ES-I3 (cell line): ENCODE results near the gene COX19.

Source experiments
- H3K36me3 ChIP-seq: 2 replicates; pipeline ENCODE4 v1.6.1; 2013; ENCODE audit warnings: mild to moderate bottlenecking, low read length, control low read depth, moderate library complexity; ENCODE audit not compliant: insufficient read depth
- H3K4me1 ChIP-seq: 2 replicates; pipeline ENCODE4 v1.6.1; 2013; ENCODE audit warnings: mild to moderate bottlenecking, control low read depth, low read length; ENCODE audit not compliant: insufficient read depth
- H3K9ac ChIP-seq: 2 replicates; pipeline ENCODE4 v1.6.1; 2013; ENCODE audit warnings: low read depth, mild to moderate bottlenecking, low read length, moderate library complexity
- H3K9me3 ChIP-seq: 2 replicates; pipeline ENCODE4 v1.6.1; 2013; ENCODE audit warnings: mild to moderate bottlenecking, low read length, moderate library complexity; ENCODE audit not compliant: control insufficient read depth, insufficient read depth

The COX19 gene

DNA sequence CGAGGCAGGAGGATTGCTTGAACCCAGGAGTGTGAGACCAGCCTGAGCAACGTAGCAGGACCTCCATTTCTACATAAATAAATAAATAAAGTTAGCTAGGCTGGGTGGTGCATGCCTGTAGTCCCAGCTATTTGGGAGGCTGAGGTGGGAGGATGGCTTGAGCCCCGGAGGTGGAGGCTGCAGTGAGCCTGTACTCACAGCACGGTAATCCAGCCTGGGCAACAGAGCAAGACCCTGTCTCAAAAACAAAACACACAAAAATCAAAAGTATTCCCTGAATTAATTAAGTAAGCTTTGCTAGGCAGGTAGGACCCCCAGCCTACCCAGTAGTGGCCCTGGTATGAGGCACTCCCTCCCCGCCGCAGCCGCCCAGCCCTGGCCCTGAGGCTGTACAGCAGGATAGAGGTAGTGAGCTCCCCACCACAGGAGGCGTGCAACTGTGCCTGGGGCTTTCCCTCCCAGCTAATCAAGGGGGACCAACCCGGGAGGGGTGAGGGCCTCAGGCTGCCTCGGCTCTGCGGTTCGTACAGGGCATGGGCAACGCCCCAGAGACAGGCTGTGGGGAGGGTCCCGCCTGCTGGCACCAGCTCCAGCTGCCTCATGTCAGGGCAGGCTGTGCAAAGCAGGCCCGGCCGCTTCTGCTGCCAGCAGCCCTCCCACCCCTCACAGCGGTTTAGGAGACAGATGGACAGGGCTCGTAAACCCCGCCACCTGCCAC lies 6.6 kb upstream of the COX19 start:
- Histone ChIP-seq H3K9me3 (no peaks in the 10 kb centered on the region), H3K4me1 (no peaks in the 10 kb centered on the region; the same call in 1 of the 2 replicates), H3K9ac (no peak overlapping the region), H3K36me3 (no peaks in the 10 kb centered on the region)

DNA sequence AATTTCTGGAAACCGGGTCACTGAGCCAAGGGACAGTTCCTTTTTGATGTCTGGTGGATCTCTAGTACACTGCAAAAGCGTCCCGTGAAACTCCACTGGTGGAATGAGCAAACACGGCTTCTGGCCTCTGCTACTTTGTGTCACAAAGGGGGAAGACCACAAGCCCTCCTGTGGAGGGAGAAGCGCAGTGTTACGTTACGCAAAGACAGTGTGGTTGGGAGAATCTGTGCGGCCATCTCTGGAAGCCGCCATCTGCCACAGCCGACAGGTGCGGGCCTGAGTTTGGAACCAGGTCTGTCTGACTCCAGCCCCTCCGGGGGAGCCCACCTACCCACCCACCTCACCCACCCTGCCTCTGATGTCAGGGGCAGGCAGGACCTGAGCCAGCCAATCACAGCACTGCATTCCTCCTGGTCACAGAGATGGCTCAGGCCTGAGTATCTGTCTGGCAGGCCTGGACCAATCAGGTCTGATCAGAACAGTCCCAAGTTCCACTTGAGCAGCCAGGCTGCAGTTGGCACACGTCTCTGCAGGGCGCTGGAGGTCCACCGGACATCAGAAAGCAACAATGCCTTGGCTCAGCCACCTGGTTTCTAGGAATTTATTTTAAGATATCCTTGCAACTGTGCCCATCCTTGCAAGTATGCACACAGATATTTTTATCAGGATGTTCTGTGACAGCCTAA lies 4.7 kb upstream of the COX19 start:
- H3K9me3 ChIP-seq, result no peaks in the 10 kb centered on the region
- no peak overlapping the region for H3K9ac ChIP-seq
- peaks cover 3% of the 10 kb centered on the region; the same call in 1 of the 2 replicates for H3K4me1 ChIP-seq
- H3K36me3 ChIP-seq, result no peaks in the 10 kb centered on the region

DNA sequence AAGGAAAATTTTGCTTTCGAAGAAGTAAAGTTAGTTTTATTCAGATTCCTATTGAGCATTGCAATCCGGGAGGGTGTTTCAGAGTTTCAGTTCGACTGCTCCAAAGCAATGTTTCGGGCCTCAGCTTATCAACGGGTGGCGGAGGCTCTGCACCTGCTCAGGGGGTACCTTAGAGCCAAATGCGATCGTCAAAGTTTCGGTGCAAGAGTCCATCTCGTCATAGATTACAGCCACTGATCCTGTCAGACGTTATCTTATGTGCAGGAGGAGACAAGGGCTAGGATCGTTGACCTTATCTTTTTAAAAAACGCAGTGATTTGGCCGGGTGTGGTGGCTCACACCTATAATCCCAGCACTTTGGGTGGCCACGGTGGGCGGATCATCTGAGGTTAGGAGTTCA lies 3.8 kb upstream of the COX19 start:
- Histone ChIP-seq H3K9me3 (no peaks in the 10 kb centered on the region), H3K4me1 (peaks cover 3% of the 10 kb centered on the region; the same call in 1 of the 2 replicates)

DNA sequence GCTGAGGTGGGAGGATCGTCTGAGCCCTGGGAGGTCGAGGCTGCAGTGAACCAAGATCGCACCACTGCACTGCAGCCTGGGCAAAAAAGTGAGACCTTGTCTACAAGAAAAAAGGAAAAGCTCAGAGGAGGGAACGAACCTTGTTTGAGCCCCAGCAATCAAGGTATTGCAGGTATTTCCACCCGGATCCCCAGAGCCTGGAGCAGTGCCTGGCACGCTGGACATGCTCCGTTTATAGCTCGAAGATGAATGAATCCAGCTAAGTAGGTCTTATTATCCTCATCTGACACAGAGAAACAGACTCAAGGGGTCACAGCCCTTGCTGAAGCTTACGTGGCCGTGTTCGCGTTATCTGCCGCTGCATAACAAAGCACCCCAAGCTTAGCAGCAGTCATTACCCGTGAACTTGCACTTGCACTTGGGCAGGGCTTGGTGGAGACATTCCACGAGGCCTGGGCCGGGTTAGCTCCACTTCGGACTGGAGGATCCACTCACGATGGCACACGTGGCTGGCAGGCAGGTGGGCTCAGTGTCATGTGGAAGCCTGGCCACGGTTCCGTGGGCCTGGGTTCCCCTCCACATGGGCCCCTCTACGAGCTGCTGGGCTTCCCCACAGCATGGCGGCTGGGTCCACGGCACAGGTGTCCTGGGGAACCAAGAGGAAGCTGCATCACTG lies 3.2 kb upstream of the COX19 start:
- Histone ChIP-seq H3K36me3 (no peaks in the 10 kb centered on the region), H3K4me1 (peaks cover 3% of the 10 kb centered on the region; the same call in 1 of the 2 replicates), H3K9me3 (no peaks in the 10 kb centered on the region), H3K9ac (no peak overlapping the region)

More for the DNA sequence above, 3.8 kb upstream of the COX19 start:
- H3K36me3 ChIP-seq, result no peaks in the 10 kb centered on the region
- H3K9ac ChIP-seq, result no peak overlapping the region

DNA sequence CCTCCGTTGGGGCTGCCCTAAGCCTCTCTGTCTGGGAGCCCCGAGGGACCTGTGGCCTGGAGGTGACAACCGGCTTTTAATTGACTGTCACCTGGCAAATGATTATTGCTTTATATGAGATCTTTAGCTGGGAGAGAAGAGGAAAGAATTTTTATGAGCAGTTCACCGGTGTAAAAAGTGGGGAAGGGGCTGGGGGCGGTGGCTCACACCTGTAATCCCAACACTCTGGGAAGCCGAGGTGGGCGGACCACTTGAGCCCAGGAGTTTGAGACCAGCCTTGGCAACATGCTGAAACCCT lies 2.6 kb upstream of the COX19 start:
- Histone ChIP-seq H3K4me1 (peaks cover 3% of the 10 kb centered on the region; the same call in 1 of the 2 replicates), H3K36me3 (peaks cover 2% of the 10 kb centered on the region; the same call in 1 of the 2 replicates), H3K9me3 (no peaks in the 10 kb centered on the region), H3K9ac (no peak overlapping the region)

DNA sequence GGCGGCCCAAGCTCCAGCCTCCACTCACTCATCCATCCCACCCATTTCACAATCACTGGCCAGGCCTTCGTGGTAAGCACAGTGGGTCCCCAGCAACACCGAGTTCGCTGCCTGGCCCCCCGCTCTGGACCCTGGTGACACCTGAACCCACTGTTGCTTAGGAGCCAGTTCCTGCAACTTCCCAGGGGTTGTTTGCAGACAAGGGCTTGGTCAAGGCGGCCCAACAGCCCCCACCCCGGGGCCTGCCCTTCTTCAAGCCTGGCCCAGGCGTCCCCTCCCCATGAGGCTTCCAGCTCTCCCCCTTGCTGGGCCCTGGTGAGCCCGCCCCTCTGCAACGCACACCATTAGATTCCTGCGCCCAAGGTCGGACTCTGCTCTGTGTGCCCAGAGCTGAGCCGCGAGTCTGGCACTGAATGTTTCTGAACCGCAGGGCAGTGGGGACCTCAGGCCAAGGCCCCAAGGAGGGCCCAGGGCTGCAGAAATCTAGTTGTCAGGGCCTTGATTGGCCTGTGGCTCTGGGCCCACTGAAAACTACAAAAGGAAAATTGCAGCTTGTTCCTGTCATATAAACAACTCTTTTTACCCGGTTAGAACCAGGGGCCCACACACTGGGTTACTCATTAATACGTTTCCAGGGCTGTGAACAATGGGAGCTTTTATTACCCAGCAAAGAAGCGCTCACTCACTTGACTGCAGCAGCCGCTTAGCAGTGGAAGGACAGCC lies 2.1 kb upstream of the COX19 start:
- Histone ChIP-seq H3K4me1 (peaks cover 3% of the 10 kb centered on the region; the same call in 1 of the 2 replicates), H3K9ac (no peak overlapping the region), H3K9me3 (no peaks in the 10 kb centered on the region), H3K36me3 (peaks cover 6% of the 10 kb centered on the region)

DNA sequence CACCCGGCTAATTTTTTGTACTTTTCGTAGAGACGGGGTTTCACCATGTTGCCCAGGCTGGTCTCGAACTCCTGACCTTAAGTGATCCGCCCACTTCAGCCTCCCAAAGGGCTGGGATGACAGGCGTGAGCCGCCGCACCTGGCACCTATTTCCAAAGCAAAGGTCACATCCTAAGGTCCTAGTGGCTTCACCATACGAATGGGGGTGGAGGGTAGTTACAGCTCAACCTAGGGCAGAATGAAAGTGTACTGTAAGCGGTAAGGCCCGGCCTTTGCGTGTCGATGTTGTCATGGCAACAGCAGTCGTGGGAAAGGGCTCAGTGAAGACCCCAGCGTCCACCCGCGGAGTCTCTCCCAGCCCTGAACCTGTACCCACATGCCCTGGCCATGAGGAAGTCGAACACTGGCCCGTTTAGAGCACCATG lies 1.6 kb upstream of the COX19 start:
- Histone ChIP-seq H3K9ac (no peak overlapping the region), H3K4me1 (peaks cover 3% of the 10 kb centered on the region; the same call in 1 of the 2 replicates), H3K9me3 (no peaks in the 10 kb centered on the region)

DNA sequence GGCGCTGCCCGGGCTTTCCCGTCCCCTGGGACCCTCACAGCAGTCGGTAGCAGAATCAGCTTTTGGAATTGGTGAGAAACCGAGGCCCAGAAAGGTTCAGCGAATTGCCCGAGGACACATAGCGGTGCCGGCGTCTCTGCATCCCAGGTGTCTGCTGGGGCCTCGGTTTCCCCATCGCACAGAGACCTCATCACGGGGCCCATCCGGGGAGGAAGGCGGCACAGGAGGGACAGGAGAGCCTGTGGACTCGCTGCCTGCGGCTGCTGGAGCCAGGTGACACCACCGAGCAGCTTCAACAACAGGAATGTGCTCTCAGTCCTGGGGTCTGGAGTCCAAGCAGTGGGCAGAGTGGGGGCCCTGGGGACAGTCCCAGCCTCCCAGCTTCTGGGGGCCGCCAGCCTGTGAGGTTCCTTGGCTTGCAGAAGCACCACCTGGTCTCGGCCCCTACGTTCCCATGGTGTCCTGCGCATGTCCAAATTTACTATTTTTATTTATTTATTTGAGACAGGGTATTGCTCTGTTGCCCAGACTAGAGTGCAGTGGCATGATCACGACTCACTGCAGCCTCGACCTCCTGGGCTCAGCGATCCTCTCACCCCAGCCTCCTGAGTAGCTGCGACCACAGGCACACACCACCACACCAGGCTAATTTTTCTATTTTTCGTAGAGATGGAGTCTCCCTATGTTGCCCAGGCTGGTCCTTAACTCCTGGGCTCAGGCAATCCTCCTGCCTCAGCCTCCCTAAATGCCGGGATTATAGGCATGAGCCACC lies 539 bp upstream of the COX19 start:
- peak overlapping the region; percentile 70; the same call in 1 of the 2 replicates for H3K9ac ChIP-seq
- peaks cover 11% of the 10 kb centered on the region for H3K36me3 ChIP-seq
- H3K4me1 ChIP-seq, result peaks cover 3% of the 10 kb centered on the region; the same call in 1 of the 2 replicates
- no peaks in the 10 kb centered on the region for H3K9me3 ChIP-seq

More for the DNA sequence above, 1.6 kb upstream of the COX19 start:
- peaks cover 10% of the 10 kb centered on the region for H3K36me3 ChIP-seq

DNA sequence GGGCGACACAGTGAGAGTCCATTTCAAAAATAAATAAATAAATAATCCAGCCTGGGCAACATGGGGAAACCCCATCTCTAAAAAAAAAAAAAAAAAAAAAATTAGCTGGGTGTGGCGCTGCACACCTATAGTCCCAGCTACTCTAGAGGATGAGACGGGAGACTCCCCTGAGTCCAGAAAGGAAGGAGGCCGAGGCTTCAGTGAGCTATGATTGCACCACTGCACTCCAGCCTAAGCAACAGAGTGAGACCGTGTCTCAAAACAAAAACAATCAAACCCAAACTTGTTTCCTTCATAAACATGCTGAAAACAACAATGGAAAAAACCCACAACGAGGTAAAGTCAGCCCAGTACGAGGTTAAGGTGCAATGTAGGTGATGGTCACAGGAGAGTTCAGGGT lies 1.2 kb downstream of the COX19 start:
- Histone ChIP-seq H3K9me3 (no peaks in the 10 kb centered on the region), H3K4me1 (peaks cover 3% of the 10 kb centered on the region; the same call in 1 of the 2 replicates), H3K36me3 (peaks cover 11% of the 10 kb centered on the region), H3K9ac (peak overlapping the region; percentile 95)

DNA sequence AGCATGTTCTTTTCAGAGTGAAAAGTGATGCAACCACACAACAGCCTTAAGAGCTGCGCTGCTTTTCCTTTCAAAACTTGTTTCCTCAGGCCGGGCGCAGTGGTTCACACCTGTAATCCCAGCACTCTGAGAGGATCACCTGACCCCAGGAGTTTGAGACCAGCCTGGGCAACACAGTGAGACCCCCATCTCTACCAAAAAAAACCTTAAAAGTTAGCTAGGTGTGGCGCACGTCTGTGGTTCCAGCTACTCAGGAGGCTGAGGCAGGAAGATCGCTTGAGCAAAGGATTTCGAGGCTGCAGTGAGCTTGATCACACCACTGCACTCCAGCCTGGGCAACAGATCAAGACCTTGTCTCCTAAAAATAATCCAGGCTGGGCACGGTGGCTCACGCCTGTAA lies 2.0 kb downstream of the COX19 start:
- Histone ChIP-seq H3K9me3 (no peaks in the 10 kb centered on the region), H3K9ac (no peak overlapping the region), H3K4me1 (peaks cover 3% of the 10 kb centered on the region; the same call in 1 of the 2 replicates), H3K36me3 (peaks cover 16% of the 10 kb centered on the region)

DNA sequence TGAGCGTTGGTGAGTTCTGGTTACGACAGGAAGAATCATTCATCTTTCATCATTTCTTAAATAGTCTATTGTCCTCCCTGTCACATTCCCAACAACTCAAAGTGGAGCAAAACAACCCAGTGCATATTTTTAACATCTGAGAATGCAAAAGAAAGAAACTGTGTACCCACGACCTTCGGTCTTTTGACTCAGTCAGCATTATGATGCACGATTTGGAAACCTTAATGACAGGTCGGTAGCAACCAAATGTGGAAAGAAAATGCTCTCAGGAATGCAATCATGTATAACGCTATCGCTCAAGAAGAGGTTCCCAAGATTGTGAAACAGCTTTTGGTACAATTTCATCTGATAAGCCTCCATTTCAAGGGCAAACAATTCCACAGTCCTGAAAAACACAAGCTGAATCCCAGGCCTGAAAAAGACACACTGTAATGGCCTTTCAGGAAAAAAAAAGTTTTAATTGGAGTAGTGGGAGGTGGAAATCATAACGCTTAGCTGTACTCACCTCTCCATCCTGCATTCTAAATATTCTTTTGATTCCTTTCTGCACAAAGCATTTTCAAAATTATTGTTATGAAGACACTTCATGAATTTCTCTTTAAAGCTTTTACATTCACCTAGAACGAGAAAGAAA lies 2.6 kb downstream of the COX19 start:
- H3K9ac ChIP-seq, result no peak overlapping the region
- H3K36me3 ChIP-seq, result peaks cover 18% of the 10 kb centered on the region
- no peaks in the 10 kb centered on the region for H3K9me3 ChIP-seq
- peaks cover 3% of the 10 kb centered on the region; the same call in 1 of the 2 replicates for H3K4me1 ChIP-seq

DNA sequence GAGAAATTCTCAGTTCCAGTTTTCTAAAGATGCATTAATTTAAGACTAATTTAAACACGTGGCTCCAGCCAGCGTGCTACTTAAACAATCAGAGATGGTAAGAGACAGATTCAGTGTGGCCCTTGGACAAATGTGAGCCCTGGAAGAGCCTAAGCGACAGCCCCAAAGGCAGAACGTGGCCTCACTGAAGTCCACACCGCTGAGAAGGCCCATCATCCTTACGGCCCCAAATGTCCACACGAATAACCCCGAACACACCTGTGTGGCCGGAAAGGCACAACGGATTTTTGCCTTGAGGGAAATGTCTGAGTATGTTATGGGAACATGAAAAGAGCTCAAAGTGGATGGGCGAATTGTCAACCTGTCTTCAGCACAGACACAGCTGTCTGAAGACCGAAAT lies 3.2 kb downstream of the COX19 start:
- peaks cover 3% of the 10 kb centered on the region; the same call in 1 of the 2 replicates for H3K4me1 ChIP-seq
- no peaks in the 10 kb centered on the region for H3K9me3 ChIP-seq
- no peak overlapping the region for H3K9ac ChIP-seq
- peaks cover 22% of the 10 kb centered on the region for H3K36me3 ChIP-seq

DNA sequence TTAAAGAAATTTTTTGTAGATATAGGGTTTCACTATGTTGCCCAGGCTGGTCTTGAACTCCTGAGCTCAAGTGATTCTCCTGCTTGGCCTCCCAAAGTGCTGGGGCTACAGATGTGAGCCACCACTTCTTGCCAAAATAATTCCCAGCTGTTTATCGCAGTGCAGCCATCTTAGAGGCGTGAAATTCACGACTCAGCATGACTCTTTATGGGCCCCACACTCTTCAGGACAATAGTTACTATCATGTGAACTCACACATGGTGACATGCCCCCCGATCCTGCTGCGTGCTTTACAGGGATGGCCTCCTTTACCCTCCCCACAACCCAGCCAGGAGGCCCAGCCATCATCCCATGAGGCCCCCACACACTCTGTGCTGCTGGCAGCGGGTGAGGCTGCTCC lies 4.6 kb downstream of the COX19 start:
- no peaks in the 10 kb centered on the region for H3K4me1 ChIP-seq
- H3K9me3 ChIP-seq, result no peaks in the 10 kb centered on the region
- peaks cover 22% of the 10 kb centered on the region for H3K36me3 ChIP-seq
- no peak overlapping the region for H3K9ac ChIP-seq
